ENCODE measurements around the gene XK. TPM values are rescaled to one million over a fixed set of nuclear protein-coding genes. Genes with fewer than 3 reads are reported as not detected.

The XK gene
- total RNA-seq, 1 donor from 2014 or later = 0.63 TPM

DNA sequence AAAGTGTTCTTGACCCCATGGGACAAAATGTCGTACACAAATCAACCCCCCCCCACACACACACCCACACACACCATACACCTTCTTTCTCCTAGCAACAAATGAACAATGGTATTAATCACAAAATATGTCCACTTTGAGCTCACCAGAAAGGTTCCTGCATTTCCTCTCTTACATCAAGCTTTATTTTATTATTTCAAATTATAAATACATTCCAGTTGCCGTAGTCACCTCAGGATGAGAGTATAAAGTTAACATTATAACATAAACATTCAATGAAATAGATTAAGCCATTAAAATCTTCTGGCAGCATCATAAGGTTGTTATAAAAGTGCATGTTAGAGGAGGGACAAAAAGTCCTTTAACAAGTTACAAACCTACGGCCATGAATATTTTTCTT lies 7.3 kb downstream of the XK start:
- H3K4me3 ChIP-seq (ENCODE audit: low read depth, low read length) = no peak overlapping the region
- TF ChIP-seq, protein P1, sequence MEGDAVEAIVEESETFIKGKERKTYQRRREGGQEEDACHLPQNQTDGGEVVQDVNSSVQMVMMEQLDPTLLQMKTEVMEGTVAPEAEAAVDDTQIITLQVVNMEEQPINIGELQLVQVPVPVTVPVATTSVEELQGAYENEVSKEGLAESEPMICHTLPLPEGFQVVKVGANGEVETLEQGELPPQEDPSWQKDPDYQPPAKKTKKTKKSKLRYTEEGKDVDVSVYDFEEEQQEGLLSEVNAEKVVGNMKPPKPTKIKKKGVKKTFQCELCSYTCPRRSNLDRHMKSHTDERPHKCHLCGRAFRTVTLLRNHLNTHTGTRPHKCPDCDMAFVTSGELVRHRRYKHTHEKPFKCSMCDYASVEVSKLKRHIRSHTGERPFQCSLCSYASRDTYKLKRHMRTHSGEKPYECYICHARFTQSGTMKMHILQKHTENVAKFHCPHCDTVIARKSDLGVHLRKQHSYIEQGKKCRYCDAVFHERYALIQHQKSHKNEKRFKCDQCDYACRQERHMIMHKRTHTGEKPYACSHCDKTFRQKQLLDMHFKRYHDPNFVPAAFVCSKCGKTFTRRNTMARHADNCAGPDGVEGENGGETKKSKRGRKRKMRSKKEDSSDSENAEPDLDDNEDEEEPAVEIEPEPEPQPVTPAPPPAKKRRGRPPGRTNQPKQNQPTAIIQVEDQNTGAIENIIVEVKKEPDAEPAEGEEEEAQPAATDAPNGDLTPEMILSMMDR (conservative IDR thresholded peaks at IDR 0.05; ENCODE audit: low read depth, low read length) = no peak
- DNase-seq (ENCODE audit: low read depth) = no peak

DNA sequence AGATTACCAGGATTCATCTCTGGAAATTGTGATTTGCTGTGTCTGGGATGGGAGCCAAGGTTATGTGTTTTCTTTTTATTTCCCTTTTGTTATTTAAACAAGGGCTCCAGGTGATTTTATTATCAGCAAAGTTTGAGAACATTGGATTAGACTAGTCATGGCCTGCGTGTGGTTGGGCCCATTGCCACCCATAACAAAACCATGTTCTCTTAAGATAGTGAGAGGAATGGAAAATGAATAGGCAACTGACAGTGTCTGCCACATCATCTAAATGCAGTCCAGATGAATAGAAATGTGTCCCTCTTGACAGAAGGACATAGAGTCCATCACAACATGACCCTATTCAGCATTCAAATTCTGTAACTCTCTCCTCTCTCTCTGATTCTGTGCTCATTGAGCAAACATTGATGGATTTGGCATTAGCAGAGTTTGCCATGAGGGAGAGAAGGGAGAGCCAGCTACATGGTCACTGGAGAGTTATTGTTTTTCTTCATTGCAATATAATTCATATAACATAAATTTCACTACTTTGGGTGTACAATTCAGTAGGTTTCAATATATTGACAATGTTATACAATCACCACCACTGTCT lies 11.7 kb downstream of the XK start:
- TF ChIP-seq, protein P1 (conservative IDR thresholded peaks at IDR 0.05; ENCODE audit: low read depth, low read length) = no peak
- no peak overlapping the region for H3K4me3 ChIP-seq (ENCODE audit: low read depth, low read length)
- DNase-seq (ENCODE audit: low read depth) = no peak

DNA sequence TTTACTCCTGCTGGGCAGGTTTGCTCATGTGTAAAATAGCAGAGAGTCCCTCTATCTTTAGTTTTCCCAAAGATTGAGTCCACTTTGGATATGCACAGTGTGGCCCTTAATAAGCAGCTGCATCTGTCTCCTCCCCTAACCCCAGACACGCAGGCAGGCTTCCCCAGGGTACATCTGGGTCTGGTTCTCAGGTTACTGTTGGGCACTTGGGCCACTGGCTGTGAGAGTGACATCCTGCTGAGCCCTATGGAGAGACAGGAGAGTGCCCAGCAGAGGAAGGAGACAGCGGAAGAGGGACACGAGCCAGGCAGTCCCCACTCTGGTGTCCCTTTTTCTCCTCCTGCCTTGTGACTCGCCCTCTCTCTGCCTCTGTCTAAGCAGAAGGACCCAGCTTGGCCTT lies 16.0 kb downstream of the XK start:
- TF ChIP-seq, protein P1 (conservative IDR thresholded peaks at IDR 0.05; ENCODE audit: low read depth, low read length) = no peak
- no peak for DNase-seq (ENCODE audit: low read depth)
- no peak overlapping the region for H3K4me3 ChIP-seq (ENCODE audit: low read depth, low read length)

DNA sequence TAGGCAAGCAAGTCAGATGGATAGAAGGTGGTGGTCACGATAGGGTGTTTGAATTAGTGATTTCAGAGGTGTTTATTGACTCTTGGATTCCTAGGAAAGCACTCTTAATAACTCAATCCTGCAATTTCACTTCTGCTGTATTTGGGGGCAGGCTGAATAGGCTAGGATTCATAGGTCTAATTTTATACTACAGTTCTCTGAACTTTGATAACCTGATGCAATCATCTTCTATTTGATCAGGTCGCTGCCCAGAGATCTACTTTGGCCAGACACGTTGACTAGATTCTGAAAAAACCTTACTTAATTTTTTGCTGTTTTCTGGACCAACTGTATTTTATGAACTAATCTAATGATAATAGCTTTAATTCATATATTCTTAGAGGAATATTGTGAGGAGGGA lies 26.4 kb downstream of the XK start:
- no peak for DNase-seq (ENCODE audit: low read depth)
- no peak overlapping the region for H3K4me3 ChIP-seq (ENCODE audit: low read depth, low read length)
- TF ChIP-seq, protein P1 (conservative IDR thresholded peaks at IDR 0.05; ENCODE audit: low read depth, low read length) = no peak

DNA sequence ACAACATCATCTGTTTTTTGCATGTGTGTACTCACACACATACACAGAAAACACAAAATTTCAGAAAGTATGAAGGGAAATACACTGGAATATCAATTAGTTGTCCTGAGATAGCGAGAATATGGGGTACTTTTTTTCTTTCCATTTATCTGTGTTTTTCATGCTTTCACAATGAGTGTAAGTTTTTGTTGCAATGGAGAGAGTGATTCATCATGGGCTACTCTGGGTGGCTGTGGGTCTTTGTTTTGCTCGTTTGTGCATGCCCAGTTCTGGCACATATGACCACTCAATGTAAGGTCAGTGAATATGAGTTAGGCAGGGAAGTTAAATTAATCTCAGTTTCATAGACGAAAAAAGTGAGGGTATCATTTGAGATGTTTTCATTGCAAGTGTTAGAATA lies 26.9 kb downstream of the XK start:
- no peak for DNase-seq (ENCODE audit: low read depth)
- no peak overlapping the region for H3K4me3 ChIP-seq (ENCODE audit: low read depth, low read length)
- TF ChIP-seq, protein P1 (conservative IDR thresholded peaks at IDR 0.05; ENCODE audit: low read depth, low read length) = no peak

DNA sequence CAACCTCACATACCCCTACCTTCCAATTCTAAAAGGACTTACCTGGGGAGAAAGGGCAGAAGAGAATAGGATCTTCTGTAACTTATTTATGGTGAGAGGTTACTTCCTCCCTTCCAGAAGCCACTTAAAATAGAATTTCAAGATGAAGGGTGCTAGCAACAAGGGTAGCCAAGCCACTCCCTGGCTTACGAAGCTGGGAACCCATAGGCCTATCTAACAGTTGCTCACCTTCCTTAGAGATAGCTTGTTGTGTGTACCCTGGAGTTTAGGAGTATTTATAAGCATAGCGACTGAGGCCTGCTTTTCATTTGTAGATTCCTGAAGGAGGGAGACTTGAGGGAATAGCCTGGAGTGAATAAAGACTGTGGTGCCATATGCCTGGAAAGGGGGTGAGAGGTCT lies 28.9 kb downstream of the XK start:
- TF ChIP-seq, protein P1 (conservative IDR thresholded peaks at IDR 0.05; ENCODE audit: low read depth, low read length) = no peak
- DNase-seq (ENCODE audit: low read depth) = no peak
- H3K4me3 ChIP-seq (ENCODE audit: low read depth, low read length) = no peak overlapping the region

DNA sequence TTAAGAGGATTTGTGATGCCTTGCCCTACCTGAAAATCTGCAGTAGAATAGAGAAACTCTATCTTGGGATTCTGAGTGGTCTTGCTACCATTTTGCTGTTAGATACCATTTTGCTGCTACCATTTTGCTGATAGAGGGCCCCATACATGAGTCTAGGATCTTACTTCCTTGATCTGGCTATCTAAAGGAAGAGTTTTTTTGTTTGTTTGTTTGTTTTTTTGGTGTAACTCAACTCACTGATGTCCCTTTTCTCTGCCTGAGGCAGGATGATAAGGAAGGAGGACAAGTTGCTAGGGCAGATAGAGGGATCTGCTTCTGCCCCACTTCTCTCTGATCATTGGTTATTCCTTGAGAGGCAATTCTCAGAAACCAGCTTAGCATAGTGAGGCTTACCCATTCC lies 31.0 kb downstream of the XK start:
- no peak overlapping the region for H3K4me3 ChIP-seq (ENCODE audit: low read depth, low read length)
- TF ChIP-seq, protein P1 (conservative IDR thresholded peaks at IDR 0.05; ENCODE audit: low read depth, low read length) = no peak
- no peak for DNase-seq (ENCODE audit: low read depth)
